Activated T-cell treated with anti-CD3 and anti-CD28 coated beads for 4 hours (primary cell): Measurements from ENCODE around the gene FDXR.

Experiments
- DNase-seq: peaks from one replicate; pipeline ENCODE4 v3.0.0-alpha.2; 2020

FDXR gene

GRCh38 chr17:74893936-74894671, 21.3 kb upstream of the FDXR start:
- no peak for DNase-seq

- no peak for DNase-seq
Measured at GRCh38 chr17:74892974-74893911, 20.4 kb upstream of the FDXR start, which contains the start of gene FADS6. Gene FADS6, minus strand, starts transcription at chr17:74893633. Its CDS starts 38 bp downstream, at chr17:74893595.

GRCh38 chr17:74892013-74892841, 19.4 kb upstream of the FDXR start:
- DNase-seq: no peak

- DNase-seq: no peak
Measured at GRCh38 chr17:74890554-74890953, 17.8 kb upstream of the FDXR start.

- DNase-seq: no peak
Measured at GRCh38 chr17:74888469-74888868, 15.7 kb upstream of the FDXR start.

GRCh38 chr17:74883241-74883745, 10.5 kb upstream of the FDXR start:
- DNase-seq: no peak

GRCh38 chr17:74882517-74883240, 9.9 kb upstream of the FDXR start:
- DNase-seq: no peak

- no peak for DNase-seq
Measured at GRCh38 chr17:74881073-74881472, 8.3 kb upstream of the FDXR start.

- no peak for DNase-seq
Measured at GRCh38 chr17:74879308-74879707, 6.5 kb upstream of the FDXR start.

GRCh38 chr17:74878658-74879057, 5.9 kb upstream of the FDXR start:
- DNase-seq: no peak

GRCh38 chr17:74877592-74878548, 5.1 kb upstream of the FDXR start:
- no peak for DNase-seq

GRCh38 chr17:74875977-74876593, 3.3 kb upstream of the FDXR start:
- no peak for DNase-seq

GRCh38 chr17:74875155-74875976, 2.6 kb upstream of the FDXR start:
- no peak for DNase-seq

GRCh38 chr17:74874615-74875037, 1.8 kb upstream of the FDXR start:
- DNase-seq: no peak

GRCh38 chr17:74873874-74874614, 1.2 kb upstream of the FDXR start:
- no peak for DNase-seq

GRCh38 chr17:74873037-74873873, 461 bp upstream of the FDXR start:
- peak; percentile 99 for DNase-seq

- DNase-seq: no peak
Measured at GRCh38 chr17:74871356-74872076, 1.3 kb downstream of the FDXR start.
